ENCODE measurements around the gene VIL1. TPM values are rescaled to one million over a fixed set of nuclear protein-coding genes. Genes with fewer than 3 reads are reported as not detected.

VIL1 gene
- total and polyA plus RNA-seq, 2 of the 13 experiments (the other 11 are each of a cell fraction or from before 2014, with no cell fraction given), result 287 to 301 TPM

DNA sequence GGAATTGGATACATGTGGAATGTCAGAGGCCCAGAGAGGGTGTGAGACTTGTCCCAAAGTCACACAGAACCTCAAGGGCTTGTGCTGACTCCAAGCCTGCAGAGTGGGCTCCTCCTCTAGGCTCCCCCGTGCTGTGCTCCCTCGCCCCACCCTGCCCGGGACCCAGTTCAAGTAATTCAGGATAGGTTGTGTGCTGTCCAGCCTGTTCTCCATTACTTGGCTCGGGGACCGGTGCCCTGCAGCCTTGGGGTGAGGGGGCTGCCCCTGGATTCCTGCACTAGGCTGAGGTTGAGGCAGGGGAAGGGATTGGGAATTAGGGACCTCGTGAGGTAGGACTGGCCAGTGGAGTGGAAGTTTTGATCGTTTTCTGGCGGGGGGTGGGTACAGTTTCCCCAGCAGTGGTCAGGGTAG, 16.4 kb upstream of the VIL1 start (continued):
- TF ChIP-seq ZNF263 (CRISPR knock-in tag; IDR thresholded peaks at IDR 0.05), result 0 out of 2 replicates have a peak, but pooled peaks have one; percentile 45
- no peak for TF ChIP-seq SP2 (CRISPR knock-in tag; IDR thresholded peaks at IDR 0.05)
- no peak for TF ChIP-seq SMARCC2 (IDR thresholded peaks at IDR 0.05)
- no peak for TF ChIP-seq ZNF260 (CRISPR knock-in tag; IDR thresholded peaks at IDR 0.05; ENCODE audit: borderline replicate concordance, low read depth)
- TF ChIP-seq MYC (CRISPR knock-in tag; IDR thresholded peaks at IDR 0.05; ENCODE audit: borderline replicate concordance), result no peak
- TF ChIP-seq, protein P1, sequence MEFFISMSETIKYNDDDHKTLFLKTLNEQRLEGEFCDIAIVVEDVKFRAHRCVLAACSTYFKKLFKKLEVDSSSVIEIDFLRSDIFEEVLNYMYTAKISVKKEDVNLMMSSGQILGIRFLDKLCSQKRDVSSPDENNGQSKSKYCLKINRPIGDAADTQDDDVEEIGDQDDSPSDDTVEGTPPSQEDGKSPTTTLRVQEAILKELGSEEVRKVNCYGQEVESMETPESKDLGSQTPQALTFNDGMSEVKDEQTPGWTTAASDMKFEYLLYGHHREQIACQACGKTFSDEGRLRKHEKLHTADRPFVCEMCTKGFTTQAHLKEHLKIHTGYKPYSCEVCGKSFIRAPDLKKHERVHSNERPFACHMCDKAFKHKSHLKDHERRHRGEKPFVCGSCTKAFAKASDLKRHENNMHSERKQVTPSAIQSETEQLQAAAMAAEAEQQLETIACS (CRISPR knock-in tag; IDR thresholded peaks at IDR 0.05), result no peak
- no peak for TF ChIP-seq ZNF530 (CRISPR knock-in tag; IDR thresholded peaks at IDR 0.05; ENCODE audit: low read depth)
- TF ChIP-seq GABPB1 (CRISPR knock-in tag; IDR thresholded peaks at IDR 0.05), result 0 out of 2 replicates have a peak, but pooled peaks have one; percentile 4
- no peak for TF ChIP-seq DMTF1 (CRISPR knock-in tag; IDR thresholded peaks at IDR 0.05)
- no peak for TF ChIP-seq ZSCAN9 (CRISPR knock-in tag; IDR thresholded peaks at IDR 0.05; ENCODE audit: borderline replicate concordance)

- POLR2A ChIA-PET, result no interaction called here
- Histone ChIP-seq H3K79me2 (ENCODE audit: insufficient read depth, low read length) (peaks cover 38% of the 10 kb centered on the region), H2AFZ (ENCODE audit: low read length) (no peak overlapping the region), H4K20me1 (ENCODE audit: insufficient read depth, low read length) (no peaks in the 10 kb centered on the region; the same call in 1 of the 2 replicates), H3K9me3 (ENCODE audit: low read length) (no peaks in the 10 kb centered on the region), H3K4me3 (replicated peaks in 1 of 3; ENCODE audit: insufficient read depth in 1 of 3, low read depth in 2 of 3, low read length in 3 of 3) (peak overlapping the region in 1 of 3 experiments; percentile 97; a peak in 1 of 6 replicates), H3K4me1 (ENCODE audit: insufficient read depth, low read length) (peaks cover 62% of the 10 kb centered on the region), H3K4me2 (ENCODE audit: low read depth, low read length) (peak overlapping the region; percentile 98), H3K9ac (ENCODE audit: insufficient read depth, low read depth, low read length) (peak overlapping the region; percentile 81; the same call in 1 of the 2 replicates), H3K36me3 (replicated peaks in 1 of 2; ENCODE audit: control insufficient read depth in 1 of 2, insufficient read depth in 2 of 2, low read length in 2 of 2) (peaks cover 24 to 38% of the 10 kb centered on the region in 2 experiments; a peak in 4 of 5 replicates), H3K27me3 (ENCODE audit: control insufficient read depth in 1 of 2, insufficient read depth in 2 of 2, low read length in 2 of 2) (no peaks in the 10 kb centered on the region; a peak in 1 of 5 replicates), H3K27ac (ENCODE audit: extremely low read length, insufficient read depth, low read length) (peak overlapping the region; percentile 79)
- no peak for FAIRE-seq
- BruUV-seq (replicated peaks), result no TSS peak
- intact Hi-C loops (cut with micrococcal nuclease; ENCODE audit: unreplicated experiment) (no loop called here), in situ Hi-C loops (cut with HindIII; ENCODE audit: extremely low pct_ligation_motif_present, low pct_unique_long_range_greater_than_20kb) (no loop called here)
- no peak for DNase-seq (ENCODE audit: low spot score)
- CTCF ChIA-PET (ENCODE audit: low intra/inter-chr PET ratio, low total read pairs), result no interaction called here
- ATAC-seq, result no peak
- 94% methylated on average over 25 of the region's 26 CpGs for WGBS (ENCODE audit: low lambda C conversion rate)
- TF ChIP-seq SP1 (IDR thresholded peaks at IDR 0.05) (no peak), SP1 (CRISPR knock-in tag; IDR thresholded peaks at IDR 0.05) (no peak), XRCC5 (optimal IDR thresholded peaks at IDR 0.05; ENCODE audit: low read length) (no peak), ZNF430 (CRISPR knock-in tag; IDR thresholded peaks at IDR 0.05) (no peak), STAT5B (CRISPR knock-in tag; IDR thresholded peaks at IDR 0.05) (no peak), SRF (IDR thresholded peaks at IDR 0.05; ENCODE audit: low read depth, low read length) (no peak), NFYB (CRISPR knock-in tag; IDR thresholded peaks at IDR 0.05) (no peak), SMYD3 (CRISPR knock-in tag; IDR thresholded peaks at IDR 0.05) (no peak), MZF1 (CRISPR knock-in tag; IDR thresholded peaks at IDR 0.05; ENCODE audit: borderline replicate concordance) (no peak), ZNF337 (CRISPR knock-in tag; IDR thresholded peaks at IDR 0.05; ENCODE audit: borderline replicate concordance, low read depth) (no peak), MXD4 (CRISPR knock-in tag; IDR thresholded peaks at IDR 0.05) (no peak), HNRNPL (IDR thresholded peaks at IDR 0.05; ENCODE audit: low read depth, low read length) (0 out of 2 replicates have a peak, but pooled peaks have one; percentile 11), ZNF572 (CRISPR knock-in tag; IDR thresholded peaks at IDR 0.05) (0 out of 2 replicates have a peak, but pooled peaks have one; percentile 25)
- TF ChIP-seq, protein P2, sequence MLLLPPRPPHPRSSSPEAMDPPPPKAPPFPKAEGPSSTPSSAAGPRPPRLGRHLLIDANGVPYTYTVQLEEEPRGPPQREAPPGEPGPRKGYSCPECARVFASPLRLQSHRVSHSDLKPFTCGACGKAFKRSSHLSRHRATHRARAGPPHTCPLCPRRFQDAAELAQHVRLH (CRISPR knock-in tag; IDR thresholded peaks at IDR 0.05; ENCODE audit: borderline replicate concordance, low read depth), result no peak
Measured at GRCh38 chr2:218402911-218403411, 16.0 kb upstream of the VIL1 start.

Measured in HepG2 (cell line).